ENCODE data around the gene SLC51A. TPM values are rescaled to one million over a fixed set of nuclear protein-coding genes. Genes with fewer than 3 reads are reported as not detected.

Gene SLC51A
- total RNA-seq, 1 donor from 2014 or later = 0.51 TPM

GRCh38 chr3:196274585-196274984 is 58.3 kb downstream of the SLC51A start:
- intact Hi-C loops (cut with DNase I) = no loop called here
- DNase-seq (ENCODE audit: low spot score) = no peak

- DNase-seq (ENCODE audit: low spot score) = no peak
- intact Hi-C loops (cut with DNase I) = no loop called here
These were observed 58.8 kb downstream of the SLC51A start for GRCh38 chr3:196275126-196275525.

GRCh38 chr3:196280689-196281440 is 64.5 kb downstream of the SLC51A start:
- no peak for DNase-seq (ENCODE audit: low spot score)
- intact Hi-C loops (cut with DNase I) = no loop called here

- intact Hi-C loops (cut with DNase I) = no loop called here
- no peak for DNase-seq (ENCODE audit: low spot score)
These were observed 65.6 kb downstream of the SLC51A start for GRCh38 chr3:196281962-196282361.

Other genes starting within 250 kb of the SLC51A start
- 131 TPM for gene TFRC, start 134.4 kb upstream of the SLC51A start, total RNA-seq
- gene ZDHHC19, start 5.1 kb upstream of the SLC51A start, total RNA-seq = 0.24 TPM
- 116 TPM for gene PCYT1A, start 71.2 kb downstream of the SLC51A start, total RNA-seq
- gene DYNLT2B, start 101.7 kb downstream of the SLC51A start, total RNA-seq = 5.0 TPM
- not detected for gene TM4SF19, start 121.9 kb downstream of the SLC51A start, total RNA-seq
- 30.1 TPM for gene UBXN7, start 215.9 kb downstream of the SLC51A start, total RNA-seq